Hepatocyte (in vitro differentiated cells): ENCODE results near the gene ADAMTS12.

Source experiments
- CTCF ChIP-seq: fragments of 200-600 bp; sonication (generic); IDR thresholded peaks from 2 replicates; pipeline ENCODE4 v1.5.1; 2016; ENCODE audit warnings: antibody characterized with exemption, mild to moderate bottlenecking; ENCODE audit not compliant: poor library complexity
- EZH2phosphoT487 ChIP-seq: fragments of 200-600 bp; sonication (generic); IDR thresholded peaks from one replicate; pipeline ENCODE4 v1.6.1; 2018; ENCODE audit warnings: antibody characterized with exemption, mild to moderate bottlenecking, low read depth, moderate library complexity; ENCODE audit not compliant: unreplicated experiment, severe bottlenecking

- TF ChIP-seq CTCF = no peak
- no peak for TF ChIP-seq EZH2phosphoT487
Observed at GRCh38 chr5:33679791-33680190, 212.0 kb downstream of the ADAMTS12 start.
